Activated T-cell treated with anti-CD3 and anti-CD28 coated beads, Interleukin-2, amount 50 U/mL, for 4 hours (primary cell): ENCODE measurements around the gene ZFYVE16. TPM values are rescaled to one million over a fixed set of nuclear protein-coding genes. Genes with fewer than 3 reads are reported as not detected.

Experiments
- total RNA-seq, 3 donors: library from RNA; stranded (reverse); gene quantifications; one replicate each; pipeline ENCODE4 v1.2.1, GENCODE V29; 2021

ZFYVE16 gene
- total RNA-seq, 3 donors from 2014 or later = 4.0 to 5.1 (median 4.9) TPM

Other genes with a start within 250 kb of the ZFYVE16 start
- gene SERINC5, start 152.0 kb upstream of the ZFYVE16 start, total RNA-seq = 10 to 100 TPM; 18.0 to 21.5 (median 21.1) TPM
- gene SPZ1, start 88.1 kb upstream of the ZFYVE16 start, total RNA-seq = not detected
- under 1 TPM; 0.40 to 0.54 (median 0.45) TPM for gene FAM151B, start 80.0 kb downstream of the ZFYVE16 start, total RNA-seq
- not detected for gene ANKRD34B, start 162.2 kb downstream of the ZFYVE16 start, total RNA-seq
- gene MSH3, start 246.6 kb downstream of the ZFYVE16 start, total RNA-seq = 10 to 100 TPM; 14.6 to 15.5 (median 15.1) TPM
- gene DHFR, start 246.9 kb downstream of the ZFYVE16 start, total RNA-seq = 10 to 100 TPM; 29.4 to 42.1 (median 32.2) TPM